ENCODE results near the gene SKI.

DNA sequence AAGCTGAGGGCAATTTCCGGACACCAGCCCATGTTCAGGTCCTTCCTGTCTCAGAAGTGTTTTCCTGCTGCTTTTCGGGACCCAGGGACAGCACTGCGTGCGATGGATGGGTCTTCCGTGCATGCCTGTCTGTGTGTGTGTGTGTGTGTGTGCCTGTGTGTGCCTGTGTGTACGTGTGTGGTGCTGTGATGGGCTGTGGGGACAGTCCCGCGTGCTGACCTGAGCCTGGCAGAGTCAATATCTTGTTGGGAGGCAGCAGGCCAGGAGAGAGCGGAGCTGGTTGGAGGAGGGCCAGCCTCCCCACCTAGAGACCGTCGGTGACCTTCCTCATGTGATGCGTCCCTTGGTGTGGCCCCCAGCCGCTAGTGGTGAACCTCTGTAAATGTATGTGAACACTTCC, 13.7 kb downstream of the SKI start:
- TF ChIP-seq SUZ12 (IDR thresholded peaks at IDR 0.05; ENCODE audit: extremely low read depth, insufficient read depth, insufficient read length) (no peak), YY1 (IDR thresholded peaks at IDR 0.05; ENCODE audit: insufficient read depth, insufficient read length) (no peak)
